Measurements from ENCODE around the gene RPS6KA2.

The RPS6KA2 gene

DNA sequence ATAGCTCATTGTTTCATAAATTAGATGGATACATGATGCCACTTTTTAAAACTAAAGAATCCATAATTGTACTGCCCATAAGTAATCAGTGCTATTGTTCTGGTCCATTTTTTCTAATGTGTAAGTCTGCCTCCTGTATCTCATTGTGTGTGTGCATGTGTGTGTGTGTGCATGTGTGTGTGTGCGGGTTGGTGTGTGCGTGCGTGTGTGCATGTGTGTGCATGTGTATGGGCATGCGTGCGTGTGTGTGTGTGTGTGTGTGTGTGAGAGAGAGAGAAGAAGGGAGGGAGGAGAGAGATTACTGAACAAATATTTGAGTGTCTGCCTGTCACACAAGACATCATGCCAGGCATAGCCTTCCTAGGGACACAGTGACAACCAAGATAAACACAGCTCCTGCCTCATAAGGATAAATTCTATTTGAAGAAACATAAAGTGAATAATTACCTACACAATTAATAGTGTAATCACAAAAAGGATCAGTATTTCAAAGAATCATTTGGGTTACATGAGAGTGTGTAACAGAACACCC, 33.2 kb upstream of the RPS6KA2 start:
- no peak for DNase-seq (ENCODE audit: low read depth in 1 of 2, low spot score in 1 of 2)
- TF ChIP-seq GABPA (IDR thresholded peaks at IDR 0.05; ENCODE audit: low read depth) = no peak
- TF ChIP-seq, protein P1, sequence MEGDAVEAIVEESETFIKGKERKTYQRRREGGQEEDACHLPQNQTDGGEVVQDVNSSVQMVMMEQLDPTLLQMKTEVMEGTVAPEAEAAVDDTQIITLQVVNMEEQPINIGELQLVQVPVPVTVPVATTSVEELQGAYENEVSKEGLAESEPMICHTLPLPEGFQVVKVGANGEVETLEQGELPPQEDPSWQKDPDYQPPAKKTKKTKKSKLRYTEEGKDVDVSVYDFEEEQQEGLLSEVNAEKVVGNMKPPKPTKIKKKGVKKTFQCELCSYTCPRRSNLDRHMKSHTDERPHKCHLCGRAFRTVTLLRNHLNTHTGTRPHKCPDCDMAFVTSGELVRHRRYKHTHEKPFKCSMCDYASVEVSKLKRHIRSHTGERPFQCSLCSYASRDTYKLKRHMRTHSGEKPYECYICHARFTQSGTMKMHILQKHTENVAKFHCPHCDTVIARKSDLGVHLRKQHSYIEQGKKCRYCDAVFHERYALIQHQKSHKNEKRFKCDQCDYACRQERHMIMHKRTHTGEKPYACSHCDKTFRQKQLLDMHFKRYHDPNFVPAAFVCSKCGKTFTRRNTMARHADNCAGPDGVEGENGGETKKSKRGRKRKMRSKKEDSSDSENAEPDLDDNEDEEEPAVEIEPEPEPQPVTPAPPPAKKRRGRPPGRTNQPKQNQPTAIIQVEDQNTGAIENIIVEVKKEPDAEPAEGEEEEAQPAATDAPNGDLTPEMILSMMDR (IDR thresholded peaks at IDR 0.05; ENCODE audit: insufficient read depth, low read length) = no peak
- TF ChIP-seq REST (IDR thresholded peaks at IDR 0.05; ENCODE audit: insufficient replicate concordance, low read depth) = no peak
- TF ChIP-seq POLR2AphosphoS5 (IDR thresholded peaks at IDR 0.05; ENCODE audit: low read depth) = no peak
- TF ChIP-seq SPI1 (IDR thresholded peaks at IDR 0.05; ENCODE audit: borderline replicate concordance, low read depth) = no peak
- H3K27ac ChIP-seq (replicated peaks) = no peak overlapping the region
- H3K4me3 ChIP-seq (replicated peaks; ENCODE audit: insufficient read depth, low read length) = no peak overlapping the region
- H3K27me3 ChIP-seq (ENCODE audit: insufficient read depth, poor library complexity, severe bottlenecking) = no peaks in the 10 kb centered on the region

- TF ChIP-seq REST (IDR thresholded peaks at IDR 0.05; ENCODE audit: insufficient replicate concordance, low read depth) (no peak), POLR2AphosphoS5 (IDR thresholded peaks at IDR 0.05; ENCODE audit: low read depth) (no peak), GABPA (IDR thresholded peaks at IDR 0.05; ENCODE audit: low read depth) (no peak), SPI1 (IDR thresholded peaks at IDR 0.05; ENCODE audit: borderline replicate concordance, low read depth) (no peak)
- TF ChIP-seq, protein P1 (IDR thresholded peaks at IDR 0.05; ENCODE audit: insufficient read depth, low read length) = no peak
- H3K27me3 ChIP-seq (ENCODE audit: insufficient read depth, poor library complexity, severe bottlenecking) = no peaks in the 10 kb centered on the region
- no peak for DNase-seq (ENCODE audit: low read depth in 1 of 2, low spot score in 1 of 2)
- H3K4me3 ChIP-seq (replicated peaks; ENCODE audit: insufficient read depth, low read length) = no peak overlapping the region
- no peak overlapping the region for H3K27ac ChIP-seq (replicated peaks)
Observed at GRCh38 chr6:166659581-166659980, 32.5 kb upstream of the RPS6KA2 start.

DNA sequence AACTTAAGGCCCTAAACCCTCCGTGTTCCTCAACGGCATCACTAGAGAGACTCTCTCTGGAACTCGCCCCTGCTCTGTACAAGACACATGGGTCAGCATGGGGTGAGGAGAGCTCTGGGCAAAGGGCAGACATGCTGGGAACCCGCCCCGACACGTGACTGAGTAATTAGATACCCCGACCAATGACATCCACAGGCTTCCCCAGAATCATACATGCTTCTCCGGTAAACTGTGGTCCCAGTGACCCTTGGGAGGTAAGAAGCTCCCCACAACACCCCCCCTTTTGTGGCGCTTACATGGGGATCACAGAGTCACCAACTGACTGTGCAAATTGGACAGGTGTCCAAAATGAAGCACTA, 31.7 kb upstream of the RPS6KA2 start:
- no peak for DNase-seq (ENCODE audit: low read depth in 1 of 2, low spot score in 1 of 2)
- TF ChIP-seq POLR2AphosphoS5 (IDR thresholded peaks at IDR 0.05; ENCODE audit: low read depth) (no peak), GABPA (IDR thresholded peaks at IDR 0.05; ENCODE audit: low read depth) (no peak), SPI1 (IDR thresholded peaks at IDR 0.05; ENCODE audit: borderline replicate concordance, low read depth) (no peak), REST (IDR thresholded peaks at IDR 0.05; ENCODE audit: insufficient replicate concordance, low read depth) (no peak)
- TF ChIP-seq, protein P1 (IDR thresholded peaks at IDR 0.05; ENCODE audit: insufficient read depth, low read length) = no peak
- no peak overlapping the region for H3K27ac ChIP-seq (replicated peaks)
- no peaks in the 10 kb centered on the region for H3K27me3 ChIP-seq (ENCODE audit: insufficient read depth, poor library complexity, severe bottlenecking)
- no peak overlapping the region for H3K4me3 ChIP-seq (replicated peaks; ENCODE audit: insufficient read depth, low read length)

All from HL-60 (cell line).